Glutamatergic neuron (in vitro differentiated cells): ENCODE data around the gene NUP93. TPM values are rescaled to one million over a fixed set of nuclear protein-coding genes. Genes with fewer than 3 reads are reported as not detected.

Source experiments
- DNase-seq: peaks from one replicate; pipeline ENCODE4 v3.0.0; 2022
- H3K27ac Mint-ChIP-seq: one replicate; pipeline ENCODE4 v1.8.0; 2020; ENCODE audit warnings: mild to moderate bottlenecking, mixed read lengths, inconsistent platforms; ENCODE audit not compliant: unreplicated experiment
- H3K27me3 Mint-ChIP-seq: one replicate; pipeline ENCODE4 v1.8.0; 2020; ENCODE audit warnings: mild to moderate bottlenecking, moderate library complexity, mixed read lengths, inconsistent platforms; ENCODE audit not compliant: unreplicated experiment
- H3K36me3 Mint-ChIP-seq: one replicate; pipeline ENCODE4 v1.8.0; 2020; ENCODE audit warnings: mild to moderate bottlenecking, mixed read lengths, inconsistent platforms; ENCODE audit not compliant: unreplicated experiment
- H3K4me1 Mint-ChIP-seq: one replicate; pipeline ENCODE4 v1.8.0; 2020; ENCODE audit warnings: mild to moderate bottlenecking, low read depth, mixed read lengths, inconsistent platforms; ENCODE audit not compliant: unreplicated experiment
- H3K4me3 Mint-ChIP-seq: one replicate; pipeline ENCODE4 v1.8.0; 2020; ENCODE audit warnings: mild to moderate bottlenecking, mixed read lengths, inconsistent platforms; ENCODE audit not compliant: unreplicated experiment
- H3K9me3 Mint-ChIP-seq: one replicate; pipeline ENCODE4 v1.8.0; 2020; ENCODE audit warnings: mild to moderate bottlenecking, moderate library complexity, mixed read lengths, inconsistent platforms; ENCODE audit not compliant: unreplicated experiment
- total RNA-seq: library from RNA; stranded (reverse); fragmentation: NEBNext Ultra II Directional; extraction: Animal tissue kit (Norgen Biotek cat#: 25700); gene quantifications from one replicate; pipeline ENCODE4 v1.2.1, GENCODE V29; 2021; ENCODE audit not compliant: unreplicated experiment
- TF ChIP-seq, protein P1 (sequence below): fragments of 200-600 bp; sonication (generic); IDR thresholded peaks from one replicate; pipeline ENCODE4 v1.5.0; 2021; ENCODE audit not compliant: partially characterized antibody, unreplicated experiment

NUP93 gene
- total RNA-seq, 1 donor from 2014 or later, result 84.1 TPM

DNA sequence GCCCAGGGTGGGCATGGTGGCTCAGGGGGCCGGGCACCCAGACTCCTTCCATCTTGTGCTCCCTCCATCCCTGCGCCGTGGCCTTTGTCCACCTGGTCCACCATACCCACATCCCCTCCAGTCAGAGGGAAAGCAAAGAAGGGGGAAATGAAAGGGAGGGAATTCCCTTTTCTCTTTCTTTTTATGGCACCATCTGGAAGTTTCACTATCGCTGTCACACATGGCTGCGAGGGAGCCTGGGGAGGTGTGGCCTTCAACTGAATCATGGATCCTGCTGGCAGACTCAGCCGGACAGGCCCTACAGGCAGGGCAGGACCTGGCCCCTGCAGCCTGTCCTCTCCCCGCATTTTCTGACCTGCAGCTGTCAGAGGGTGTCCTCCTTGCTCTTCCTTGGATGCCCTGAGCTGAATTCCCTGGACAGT, 141.3 kb downstream of the NUP93 start:
- Mint-ChIP-seq H3K4me3 (no peak overlapping the region), H3K27ac (no peak overlapping the region), H3K36me3 (no peaks in the 10 kb centered on the region), H3K27me3 (peaks cover 2% of the 10 kb centered on the region), H3K4me1 (no peaks in the 10 kb centered on the region), H3K9me3 (no peaks in the 10 kb centered on the region)
- TF ChIP-seq, protein P1, sequence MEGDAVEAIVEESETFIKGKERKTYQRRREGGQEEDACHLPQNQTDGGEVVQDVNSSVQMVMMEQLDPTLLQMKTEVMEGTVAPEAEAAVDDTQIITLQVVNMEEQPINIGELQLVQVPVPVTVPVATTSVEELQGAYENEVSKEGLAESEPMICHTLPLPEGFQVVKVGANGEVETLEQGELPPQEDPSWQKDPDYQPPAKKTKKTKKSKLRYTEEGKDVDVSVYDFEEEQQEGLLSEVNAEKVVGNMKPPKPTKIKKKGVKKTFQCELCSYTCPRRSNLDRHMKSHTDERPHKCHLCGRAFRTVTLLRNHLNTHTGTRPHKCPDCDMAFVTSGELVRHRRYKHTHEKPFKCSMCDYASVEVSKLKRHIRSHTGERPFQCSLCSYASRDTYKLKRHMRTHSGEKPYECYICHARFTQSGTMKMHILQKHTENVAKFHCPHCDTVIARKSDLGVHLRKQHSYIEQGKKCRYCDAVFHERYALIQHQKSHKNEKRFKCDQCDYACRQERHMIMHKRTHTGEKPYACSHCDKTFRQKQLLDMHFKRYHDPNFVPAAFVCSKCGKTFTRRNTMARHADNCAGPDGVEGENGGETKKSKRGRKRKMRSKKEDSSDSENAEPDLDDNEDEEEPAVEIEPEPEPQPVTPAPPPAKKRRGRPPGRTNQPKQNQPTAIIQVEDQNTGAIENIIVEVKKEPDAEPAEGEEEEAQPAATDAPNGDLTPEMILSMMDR, result no peak
- DNase-seq, result no peak

DNA sequence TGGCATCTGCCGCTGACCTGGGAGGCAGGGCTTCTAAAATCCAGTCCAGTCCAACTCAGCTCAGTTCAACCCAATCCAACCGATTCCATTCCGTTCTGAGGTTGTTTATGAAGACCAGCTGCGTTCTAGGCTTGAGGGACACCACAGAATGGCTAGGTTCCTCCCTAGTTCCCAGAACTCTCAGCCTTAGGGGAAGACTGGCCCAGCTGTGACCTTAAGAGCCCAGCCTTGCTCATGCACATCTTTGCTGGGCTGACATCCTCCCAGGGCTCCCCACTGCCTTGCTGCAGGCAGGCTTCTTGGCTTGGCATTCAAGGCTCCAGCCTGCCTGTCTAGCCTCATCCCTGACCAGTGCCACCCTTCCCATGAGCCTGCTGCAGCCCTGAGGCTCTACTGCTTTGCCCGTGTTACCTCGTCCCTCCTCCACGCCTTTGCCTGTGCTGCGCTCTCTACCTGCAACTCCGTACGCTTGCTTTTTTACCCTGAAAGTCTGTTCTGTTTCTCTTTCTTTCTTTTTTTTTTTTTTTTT, 143.0 kb downstream of the NUP93 start:
- TF ChIP-seq, protein P1, result no peak
- H3K36me3 Mint-ChIP-seq, result no peaks in the 10 kb centered on the region
- H3K4me1 Mint-ChIP-seq, result no peaks in the 10 kb centered on the region
- no peak for DNase-seq
- peaks cover 2% of the 10 kb centered on the region for H3K27me3 Mint-ChIP-seq
- no peak overlapping the region for H3K4me3 Mint-ChIP-seq
- H3K9me3 Mint-ChIP-seq, result no peaks in the 10 kb centered on the region
- H3K27ac Mint-ChIP-seq, result no peak overlapping the region

DNA sequence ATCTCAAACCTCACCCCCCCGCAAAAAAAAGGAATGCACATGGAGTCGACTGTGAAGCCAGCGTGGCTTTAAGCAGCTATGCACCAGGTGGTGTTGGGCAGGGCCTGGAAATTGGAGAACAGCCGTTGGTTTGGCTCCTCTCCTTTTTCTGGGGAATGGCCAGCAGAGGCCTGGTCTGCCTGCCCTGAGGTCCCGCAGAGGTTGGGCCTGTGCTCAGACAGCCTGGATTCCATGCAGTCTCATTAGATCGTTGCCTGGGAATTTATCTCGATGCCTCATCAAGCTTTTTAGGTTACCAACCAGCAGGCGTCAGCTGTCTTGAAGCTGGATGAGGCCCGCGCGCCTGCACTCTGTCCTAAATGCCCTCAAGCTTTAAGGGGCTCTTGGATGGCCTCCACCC, 144.9 kb downstream of the NUP93 start:
- no peak overlapping the region for H3K27ac Mint-ChIP-seq
- H3K4me1 Mint-ChIP-seq, result no peaks in the 10 kb centered on the region
- TF ChIP-seq, protein P1, result no peak
- peaks cover 3% of the 10 kb centered on the region for H3K9me3 Mint-ChIP-seq
- peaks cover 2% of the 10 kb centered on the region for H3K27me3 Mint-ChIP-seq
- DNase-seq, result no peak
- no peak overlapping the region for H3K4me3 Mint-ChIP-seq
- no peaks in the 10 kb centered on the region for H3K36me3 Mint-ChIP-seq

DNA sequence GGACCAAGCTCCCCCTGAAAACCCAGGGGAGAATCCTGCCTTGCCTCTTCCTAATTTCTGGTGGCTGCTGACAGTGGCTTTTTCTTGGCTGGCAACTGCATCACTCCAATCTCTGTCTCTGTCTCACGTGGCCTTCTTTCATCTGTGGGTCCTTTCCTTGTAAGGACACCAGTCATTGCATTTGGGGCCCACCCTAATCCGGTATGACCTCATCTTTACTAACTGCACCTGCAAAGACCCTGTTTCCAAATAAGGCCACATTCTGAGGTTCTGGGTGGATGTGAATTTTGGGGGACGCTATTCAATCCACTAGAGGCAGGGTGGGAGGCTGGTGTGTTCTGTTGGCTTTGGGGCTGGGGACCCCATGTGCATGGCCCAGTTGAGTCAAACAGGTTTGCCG, 146.1 kb downstream of the NUP93 start:
- no peak overlapping the region for H3K27ac Mint-ChIP-seq
- DNase-seq, result no peak
- peaks cover 3% of the 10 kb centered on the region for H3K9me3 Mint-ChIP-seq
- no peaks in the 10 kb centered on the region for H3K36me3 Mint-ChIP-seq
- H3K4me1 Mint-ChIP-seq, result no peaks in the 10 kb centered on the region
- TF ChIP-seq, protein P1, result no peak
- peaks cover 1% of the 10 kb centered on the region for H3K27me3 Mint-ChIP-seq
- no peak overlapping the region for H3K4me3 Mint-ChIP-seq

DNA sequence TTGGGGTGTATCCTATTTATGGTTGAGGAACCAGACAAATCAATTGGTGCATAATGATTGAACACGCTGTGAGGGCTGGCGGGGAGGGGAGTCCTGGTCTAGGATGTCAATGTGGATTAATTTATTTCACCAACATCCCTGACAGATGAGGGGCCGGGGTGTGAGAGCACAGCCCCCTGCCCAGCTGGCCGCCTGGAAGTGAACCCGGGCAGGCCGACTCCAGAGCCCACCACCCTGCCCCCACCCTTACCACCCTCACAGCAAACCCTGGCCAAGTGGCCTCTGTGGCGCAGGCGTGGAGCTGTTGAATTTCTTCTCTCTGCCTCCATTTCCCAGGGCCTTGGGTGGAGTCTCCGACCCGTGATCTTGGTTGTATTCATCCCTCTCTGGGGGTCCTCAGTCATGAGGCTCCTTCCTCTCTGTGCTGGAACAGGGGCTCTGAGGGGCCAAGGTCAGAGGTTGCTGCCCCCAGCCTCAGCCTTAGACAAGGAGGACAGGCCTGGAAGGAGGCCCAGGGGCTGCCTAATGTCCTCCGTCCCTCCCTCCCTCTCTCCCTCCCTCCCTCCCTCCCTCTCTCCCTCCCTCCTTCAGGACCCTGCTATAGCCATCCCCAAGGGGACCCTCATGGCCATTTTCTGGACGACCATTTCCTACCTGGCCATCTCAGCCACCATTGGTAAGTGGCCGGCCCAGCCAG, 147.7 kb downstream of the NUP93 start:
- TF ChIP-seq, protein P1, result no peak
- Mint-ChIP-seq H3K4me1 (no peaks in the 10 kb centered on the region), H3K27me3 (no peaks in the 10 kb centered on the region), H3K36me3 (no peaks in the 10 kb centered on the region), H3K9me3 (peaks cover 3% of the 10 kb centered on the region), H3K27ac (no peak overlapping the region), H3K4me3 (no peak overlapping the region)
- no peak for DNase-seq
